CD4-positive, alpha-beta T cell (primary cell): Measurements from ENCODE around the gene FNDC3B. TPM values are rescaled to one million over a fixed set of nuclear protein-coding genes. Genes with fewer than 3 reads are reported as not detected.

Experiments used
- ATAC-seq: fragments of 200-7000 bp; cut with Tn5 transposase; one replicate; pipeline ENCODE4 v1.10.0; 2022; ENCODE audit warnings: mild to moderate bottlenecking; ENCODE audit not compliant: poor library complexity
- CTCF ChIA-PET: fragments of 350-600 bp; sonication (Branson Sonifier 250); formaldehyde crosslinking; loops from one replicate; lab custom pipeline; 2021; ENCODE audit warnings: antibody characterized with exemption, inconsistent platforms; lab: Charles Lee
- POLR2A ChIA-PET: fragments of 350-600 bp; sonication (Branson Sonifier 250); formaldehyde crosslinking; loops from one replicate; lab custom pipeline; 2021; ENCODE audit warnings: antibody characterized with exemption, inconsistent platforms; lab: Charles Lee
- DNase-seq, 14 experiments: peaks; one replicate each; pipeline ENCODE4 v3.0.0-alpha.2; 2013 to 2020; ENCODE audit warnings: mixed read lengths in 2 of 14
- H3K27ac ChIP-seq, 2 donors: one replicate each; pipeline versions ENCODE4 v1.5.1 to v1.7.0; 2013; ENCODE audit warnings: low read length in 2 of 2, low read depth in 1 of 2, mild to moderate bottlenecking in 1 of 2
- H3K27me3 ChIP-seq, 2 experiments: 1 replicate in 1 of 2; 2 replicates in 1 of 2; pipeline versions ENCODE4 v1.6.1 to v1.7.0; 2013; ENCODE audit warnings: low read length in 2 of 2, control low read depth in 1 of 2, mild to moderate bottlenecking in 1 of 2, moderate library complexity in 1 of 2; ENCODE audit not compliant: insufficient read depth in 2 of 2, control insufficient read depth in 1 of 2
- H3K36me3 ChIP-seq: one replicate; pipeline ENCODE4 v1.6.1; 2013; ENCODE audit warnings: low read length, control low read depth; ENCODE audit not compliant: insufficient read depth
- H3K4me1 ChIP-seq: one replicate; pipeline ENCODE4 v1.6.1; 2013; ENCODE audit warnings: low read length, control low read depth; ENCODE audit not compliant: insufficient read depth
- H3K4me3 ChIP-seq: one replicate; pipeline ENCODE4 v1.5.1; 2013; ENCODE audit warnings: mild to moderate bottlenecking, low read length, moderate library complexity
- H3K9me3 ChIP-seq, 2 experiments: 1 replicate in 1 of 2; 2 replicates in 1 of 2; pipeline versions ENCODE4 v1.6.1 to v1.7.0; 2013; ENCODE audit warnings: low read length in 2 of 2, mild to moderate bottlenecking in 2 of 2, control low read depth in 1 of 2, moderate library complexity in 1 of 2; ENCODE audit not compliant: control insufficient read depth in 1 of 2, insufficient read depth in 1 of 2
- H3K27ac Mint-ChIP-seq: one replicate; pipeline ENCODE4 v1.8.0; 2020; ENCODE audit warnings: mixed read lengths
- H3K27me3 Mint-ChIP-seq: one replicate; pipeline ENCODE4 v1.8.0; 2021; ENCODE audit warnings: mixed read lengths
- H3K36me3 Mint-ChIP-seq: one replicate; pipeline ENCODE4 v1.8.0; 2021; ENCODE audit warnings: low read depth, mixed read lengths
- H3K4me1 Mint-ChIP-seq: one replicate; pipeline ENCODE4 v1.8.0; 2021; ENCODE audit warnings: low read depth, mixed read lengths
- H3K4me3 Mint-ChIP-seq: one replicate; pipeline ENCODE4 v1.8.0; 2020; ENCODE audit warnings: mild to moderate bottlenecking, mixed read lengths
- H3K9me3 Mint-ChIP-seq: one replicate; pipeline ENCODE4 v1.8.0; 2020; ENCODE audit warnings: mixed read lengths
- CTCF ChIP-seq: fragments of 200-600 bp; IDR thresholded peaks from one replicate; pipeline ENCODE4 v1.8.0; 2022; ENCODE audit warnings: antibody characterized with exemption, mild to moderate bottlenecking
- intact Hi-C, 2 experiments: fragments of 100-400 bp; cut with DNase I in 1 of 2; cut with micrococcal nuclease in 1 of 2; formaldehyde crosslinking; loops; one replicate each; pipeline versions ENCODE4 v1.15.1 to v1.9.0; 2023 to 2025; cut with DNase I, micrococcal nuclease
- total RNA-seq, 174 experiments: library from RNA in 2 of 174; stranded (reverse) in 2 of 174; gene quantifications; one replicate each; pipeline ENCODE4 v1.2.3 and lab custom pipeline; 2021 to 2026

Gene FNDC3B
- total RNA-seq, 2 experiments from 2014 or later: 26.1 to 28.7 TPM

GRCh38 chr3:172300862-172301261, 261.5 kb downstream of the FNDC3B start:
- H3K9me3 Mint-ChIP-seq: no peaks in the 10 kb centered on the region
- no peak for TF ChIP-seq CTCF
- POLR2A ChIA-PET: interaction anchor here (2.0 kb wide), 1 partner anchor 194 kb away, joined by 4 read pairs; no protein-coding TSS in a partner anchor
- H3K27ac Mint-ChIP-seq: no peak overlapping the region
- no peak for ATAC-seq
- H3K4me3 Mint-ChIP-seq: no peak overlapping the region
- peaks cover 12% of the 10 kb centered on the region for H3K36me3 ChIP-seq
- H3K27me3 Mint-ChIP-seq: no peaks in the 10 kb centered on the region
- CTCF ChIA-PET: interaction anchor here (0.9 kb wide), 1 partner anchor 31 kb away, joined by 3 read pairs; no protein-coding TSS in a partner anchor
- H3K27me3 ChIP-seq: no peaks in the 10 kb centered on the region
- no peaks in the 10 kb centered on the region for H3K4me1 Mint-ChIP-seq
- H3K4me3 ChIP-seq: no peak overlapping the region
- peaks cover 61% of the 10 kb centered on the region for H3K36me3 Mint-ChIP-seq
- no peaks in the 10 kb centered on the region for H3K4me1 ChIP-seq
- H3K9me3 ChIP-seq: no peaks in the 10 kb centered on the region
- DNase-seq: no peak
- intact Hi-C loops: no loop called here
- H3K27ac ChIP-seq: no peak overlapping the region

GRCh38 chr3:172302203-172302602, 262.8 kb downstream of the FNDC3B start:
- intact Hi-C loops: no loop called here
- no peaks in the 10 kb centered on the region for H3K4me1 Mint-ChIP-seq
- no peak overlapping the region for H3K4me3 ChIP-seq
- ChIA-PET CTCF (no interaction called here), POLR2A (interaction anchor here (2.0 kb wide), 1 partner anchor 195 kb away, joined by 4 read pairs; no protein-coding TSS in a partner anchor)
- no peak for TF ChIP-seq CTCF
- H3K27ac ChIP-seq: no peak overlapping the region
- H3K9me3 Mint-ChIP-seq: no peaks in the 10 kb centered on the region
- H3K9me3 ChIP-seq: no peaks in the 10 kb centered on the region
- ATAC-seq (no peak), DNase-seq (no peak)
- peaks cover 60% of the 10 kb centered on the region for H3K36me3 Mint-ChIP-seq
- H3K27me3 ChIP-seq: no peaks in the 10 kb centered on the region
- no peaks in the 10 kb centered on the region for H3K27me3 Mint-ChIP-seq
- H3K36me3 ChIP-seq: peaks cover 5% of the 10 kb centered on the region
- H3K27ac Mint-ChIP-seq: no peak overlapping the region
- no peak overlapping the region for H3K4me3 Mint-ChIP-seq
- no peaks in the 10 kb centered on the region for H3K4me1 ChIP-seq

GRCh38 chr3:172303181-172303580, 263.8 kb downstream of the FNDC3B start:
- DNase-seq: no peak
- no peak for TF ChIP-seq CTCF
- no peak overlapping the region for H3K4me3 Mint-ChIP-seq
- Histone ChIP-seq H3K27ac (no peak overlapping the region), H3K27me3 (no peaks in the 10 kb centered on the region), H3K36me3 (peaks cover 11% of the 10 kb centered on the region), H3K4me1 (no peaks in the 10 kb centered on the region), H3K9me3 (no peaks in the 10 kb centered on the region), H3K4me3 (no peak overlapping the region)
- ATAC-seq: no peak
- intact Hi-C loops: no loop called here
- no peaks in the 10 kb centered on the region for H3K4me1 Mint-ChIP-seq
- H3K27me3 Mint-ChIP-seq: no peaks in the 10 kb centered on the region
- H3K36me3 Mint-ChIP-seq: peaks cover 65% of the 10 kb centered on the region
- CTCF ChIA-PET: no interaction called here
- POLR2A ChIA-PET: no interaction called here
- H3K27ac Mint-ChIP-seq: no peak overlapping the region
- H3K9me3 Mint-ChIP-seq: no peaks in the 10 kb centered on the region
